EH (cell line): ENCODE measurements around the gene COL13A1.

Experiments
- DNase-seq: peaks from one replicate; pipeline ENCODE4 v3.0.0-alpha.2; 2015; ENCODE audit warnings: low read depth

COL13A1 gene

GRCh38 chr10:69845574-69846292 is 44.0 kb downstream of the COL13A1 start:
- peak; percentile 88 for DNase-seq

- peak; percentile 38 for DNase-seq
Observed at GRCh38 chr10:69846293-69846921, 44.7 kb downstream of the COL13A1 start.

GRCh38 chr10:69847458-69847857 is 45.8 kb downstream of the COL13A1 start:
- DNase-seq = no peak

- DNase-seq = peak; percentile 45
Observed at GRCh38 chr10:69847883-69848282, 46.2 kb downstream of the COL13A1 start.

GRCh38 chr10:69848454-69848853 is 46.7 kb downstream of the COL13A1 start:
- no peak for DNase-seq

GRCh38 chr10:69849825-69850224 is 48.1 kb downstream of the COL13A1 start:
- DNase-seq = no peak

GRCh38 chr10:69850440-69850839 is 48.7 kb downstream of the COL13A1 start:
- DNase-seq = no peak

GRCh38 chr10:69851306-69851705 is 49.6 kb downstream of the COL13A1 start:
- peak; percentile 64 for DNase-seq

- DNase-seq = no peak
Observed at GRCh38 chr10:69853064-69853463, 51.4 kb downstream of the COL13A1 start.

- DNase-seq = no peak
Observed at GRCh38 chr10:69854511-69855345, 53.0 kb downstream of the COL13A1 start.

- DNase-seq = no peak
Observed at GRCh38 chr10:69855346-69856111, 53.8 kb downstream of the COL13A1 start.

GRCh38 chr10:69856601-69857166 is 55.0 kb downstream of the COL13A1 start:
- DNase-seq = no peak

- DNase-seq = no peak
Observed at GRCh38 chr10:69858201-69858600, 56.5 kb downstream of the COL13A1 start.

- DNase-seq = no peak
Observed at GRCh38 chr10:69860271-69860670, 58.6 kb downstream of the COL13A1 start.

GRCh38 chr10:69861251-69862240 is 59.8 kb downstream of the COL13A1 start:
- DNase-seq = peak; percentile 77

- DNase-seq = no peak
Observed at GRCh38 chr10:69862882-69863530, 61.3 kb downstream of the COL13A1 start.

GRCh38 chr10:69863580-69863979 is 61.9 kb downstream of the COL13A1 start:
- DNase-seq = peak; percentile 69

- peak; percentile 95 for DNase-seq
Observed at GRCh38 chr10:69864321-69864720, 62.6 kb downstream of the COL13A1 start.

- DNase-seq = no peak
Observed at GRCh38 chr10:69865450-69865849, 63.7 kb downstream of the COL13A1 start.

- no peak for DNase-seq
Observed at GRCh38 chr10:69866246-69866687, 64.6 kb downstream of the COL13A1 start.
